H1 (cell line): ENCODE data around the gene MYL2. TPM values are rescaled to one million over a fixed set of nuclear protein-coding genes. Genes with fewer than 3 reads are reported as not detected.

Experiments
- CBX5 ChIP-seq: fragments of 300-800, 300-1000 bp; sonication (generic); IDR thresholded peaks from 2 replicates; pipeline ENCODE4 v1.7.1; 2016; ENCODE audit warnings: antibody characterized with exemption, low read length, low read depth
- RXRA ChIP-seq: IDR thresholded peaks from 2 replicates; pipeline ENCODE4 v1.6.1; 2011; ENCODE audit warnings: low read depth, mild to moderate bottlenecking, low read length, moderate library complexity; ENCODE audit not compliant: insufficient read depth
- SP2 ChIP-seq: IDR thresholded peaks from 2 replicates; pipeline ENCODE4 v1.6.1; 2012; ENCODE audit warnings: mild to moderate bottlenecking, low read length, inconsistent platforms
- SUZ12 ChIP-seq: fragments of 200-600 bp; sonication (generic); IDR thresholded peaks from 2 replicates; pipeline ENCODE4 v1.6.1; 2012; ENCODE audit warnings: mild to moderate bottlenecking, inconsistent platforms, low read length, moderate library complexity, mixed read lengths
- TBP ChIP-seq: IDR thresholded peaks from 2 replicates; pipeline ENCODE4 v1.6.1; 2011; ENCODE audit warnings: low read depth, low read length, improper control_type of control experiment
- YY1 ChIP-seq: IDR thresholded peaks from 2 replicates; pipeline ENCODE4 v1.6.1; 2011; ENCODE audit warnings: low read depth, mild to moderate bottlenecking, low read length
- polyA plus RNA-seq, 7 experiments: library from polyadenylated mRNA; depleted of rRNA in 3 of 7; stranded (reverse) in 5 of 7; unstranded in 2 of 7; fragments of >200 nt in 5 of 7; fragments of 200-250 nt in 2 of 7; gene quantifications; 1 replicate in 5 of 7; 2 replicates in 1 of 7; 4 replicates in 1 of 7; pipeline versions ENCODE4 v1.2.1 to v1.2.3, GENCODE V29; 2011 to 2013; ENCODE audit warnings: missing spikeins in 2 of 7, mixed read lengths in 2 of 7
- total RNA-seq: library from RNA; stranded (reverse); fragmentation: NEBNext Ultra II Directional; extraction: Animal tissue kit (Norgen Biotek cat#: 25700); gene quantifications from 2 replicates; pipeline ENCODE4 v1.2.1, GENCODE V29; 2021
- TF ChIP-seq, protein P1 (sequence below): IDR thresholded peaks from 2 replicates; pipeline ENCODE4 v1.6.1; 2011; ENCODE audit warnings: low read depth, mild to moderate bottlenecking, low read length; ENCODE audit not compliant: insufficient read depth

The MYL2 gene
- total and polyA plus RNA-seq, 2 of the 8 experiments (the other 6 are each of a cell fraction or from before 2014, with no cell fraction given): not detected

GRCh38 chr12:110862329-110862728 lies 58.0 kb downstream of the MYL2 start (continued):
- TF ChIP-seq TBP (no peak), SP2 (no peak), SUZ12 (no peak), CBX5 (no peak), YY1 (no peak), RXRA (no peak)
- TF ChIP-seq, protein P1, sequence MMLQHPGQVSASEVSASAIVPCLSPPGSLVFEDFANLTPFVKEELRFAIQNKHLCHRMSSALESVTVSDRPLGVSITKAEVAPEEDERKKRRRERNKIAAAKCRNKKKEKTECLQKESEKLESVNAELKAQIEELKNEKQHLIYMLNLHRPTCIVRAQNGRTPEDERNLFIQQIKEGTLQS: no peak
